ENCODE measurements around the gene ICA1. TPM values are rescaled to one million over a fixed set of nuclear protein-coding genes. Genes with fewer than 3 reads are reported as not detected.

ICA1 gene
- total RNA-seq, 1 experiment from 2014 or later: 3.2 TPM

GRCh38 chr7:8142477-8142876, 119.5 kb downstream of the ICA1 start:
- H3K36me3 ChIP-seq (ENCODE audit: low read depth, low read length): no peaks in the 10 kb centered on the region
- POLR2A ChIA-PET (ENCODE audit: unreplicated experiment): no interaction called here
- no peak overlapping the region for H3K4me3 ChIP-seq (ENCODE audit: low read length)
- no peaks in the 10 kb centered on the region for H3K27me3 ChIP-seq (ENCODE audit: low read length)
- H2AFZ ChIP-seq (ENCODE audit: low read length): no peak overlapping the region
- H3K4me2 ChIP-seq (ENCODE audit: low read length): no peak overlapping the region
- no peaks in the 10 kb centered on the region for H3K9me2 ChIP-seq (replicated peaks; ENCODE audit: low read length)
- ATAC-seq: no peak
- no peak for DNase-seq
- H3K4me1 ChIP-seq (ENCODE audit: insufficient read depth, low read length): no peaks in the 10 kb centered on the region
- H4K20me1 ChIP-seq (ENCODE audit: low read length): no peaks in the 10 kb centered on the region
- no peak overlapping the region for H3K27ac ChIP-seq (ENCODE audit: low read length)
- no TSS peak for BruUV-seq (replicated peaks)
- TF ChIP-seq EZH2phosphoT487 (IDR thresholded peaks at IDR 0.05; ENCODE audit: borderline replicate concordance, low read length): no peak
- no peak for TF ChIP-seq CTCF (conservative IDR thresholded peaks at IDR 0.05; ENCODE audit: low read depth, low read length)
- TF ChIP-seq EZH2 (IDR thresholded peaks at IDR 0.05; ENCODE audit: low read length, unreplicated experiment): no peak
- H3K79me2 ChIP-seq (ENCODE audit: low read length): no peaks in the 10 kb centered on the region
- CTCF ChIA-PET: no interaction called here
- H3F3A ChIP-seq (ENCODE audit: low read length, unreplicated experiment): no peaks in the 10 kb centered on the region
- intact Hi-C loops (cut with micrococcal nuclease): no loop called here
- no peak overlapping the region for H3K9ac ChIP-seq (ENCODE audit: low read length)
- no peaks in the 10 kb centered on the region for H3K9me3 ChIP-seq (ENCODE audit: low read length)

GRCh38 chr7:8141070-8141469, 120.9 kb downstream of the ICA1 start:
- H3F3A ChIP-seq (ENCODE audit: low read length, unreplicated experiment): no peaks in the 10 kb centered on the region
- H3K4me1 ChIP-seq (ENCODE audit: insufficient read depth, low read length): no peaks in the 10 kb centered on the region
- H4K20me1 ChIP-seq (ENCODE audit: low read length): no peaks in the 10 kb centered on the region
- H3K9me3 ChIP-seq (ENCODE audit: low read length): no peaks in the 10 kb centered on the region
- H3K4me2 ChIP-seq (ENCODE audit: low read length): no peak overlapping the region
- intact Hi-C loops (cut with micrococcal nuclease): no loop called here
- ATAC-seq: no peak
- no peaks in the 10 kb centered on the region for H3K36me3 ChIP-seq (ENCODE audit: low read depth, low read length)
- no peak overlapping the region for H3K9ac ChIP-seq (ENCODE audit: low read length)
- H3K4me3 ChIP-seq (ENCODE audit: low read length): no peak overlapping the region
- H3K27me3 ChIP-seq (ENCODE audit: low read length): no peaks in the 10 kb centered on the region
- no peak overlapping the region for H3K27ac ChIP-seq (ENCODE audit: low read length)
- POLR2A ChIA-PET (ENCODE audit: unreplicated experiment): no interaction called here
- BruUV-seq (replicated peaks): no TSS peak
- no peaks in the 10 kb centered on the region for H3K9me2 ChIP-seq (replicated peaks; ENCODE audit: low read length)
- no peak overlapping the region for H2AFZ ChIP-seq (ENCODE audit: low read length)
- CTCF ChIA-PET: no interaction called here
- TF ChIP-seq EZH2phosphoT487 (IDR thresholded peaks at IDR 0.05; ENCODE audit: borderline replicate concordance, low read length) (no peak), CTCF (conservative IDR thresholded peaks at IDR 0.05; ENCODE audit: low read depth, low read length) (no peak), EZH2 (IDR thresholded peaks at IDR 0.05; ENCODE audit: low read length, unreplicated experiment) (no peak)
- no peaks in the 10 kb centered on the region for H3K79me2 ChIP-seq (ENCODE audit: low read length)
- no peak for DNase-seq

GRCh38 chr7:8136051-8136730, 125.8 kb downstream of the ICA1 start:
- BruUV-seq (replicated peaks): no TSS peak
- intact Hi-C loops (cut with micrococcal nuclease): no loop called here
- no peak overlapping the region for H3K4me3 ChIP-seq (ENCODE audit: low read length)

More at GRCh38 chr7:8136051-8136730, 125.8 kb downstream of the ICA1 start:
- TF ChIP-seq EZH2phosphoT487 (IDR thresholded peaks at IDR 0.05; ENCODE audit: borderline replicate concordance, low read length) (no peak), CTCF (conservative IDR thresholded peaks at IDR 0.05; ENCODE audit: low read depth, low read length) (no peak)
- no peak overlapping the region for H2AFZ ChIP-seq (ENCODE audit: low read length)
- H3K36me3 ChIP-seq (ENCODE audit: low read depth, low read length): no peaks in the 10 kb centered on the region
- no peaks in the 10 kb centered on the region for H3K9me3 ChIP-seq (ENCODE audit: low read length)
- ATAC-seq (no peak), DNase-seq (no peak)
- no peaks in the 10 kb centered on the region for H3F3A ChIP-seq (ENCODE audit: low read length, unreplicated experiment)
- H3K4me1 ChIP-seq (ENCODE audit: insufficient read depth, low read length): no peaks in the 10 kb centered on the region
- no peaks in the 10 kb centered on the region for H4K20me1 ChIP-seq (ENCODE audit: low read length)
- no peak overlapping the region for H3K4me2 ChIP-seq (ENCODE audit: low read length)
- ChIA-PET POLR2A (ENCODE audit: unreplicated experiment) (no interaction called here), CTCF (no interaction called here)
- no peak overlapping the region for H3K27ac ChIP-seq (ENCODE audit: low read length)
- no peaks in the 10 kb centered on the region for H3K79me2 ChIP-seq (ENCODE audit: low read length)
- H3K9ac ChIP-seq (ENCODE audit: low read length): no peak overlapping the region
- no peaks in the 10 kb centered on the region for H3K27me3 ChIP-seq (ENCODE audit: low read length)
- no peaks in the 10 kb centered on the region for H3K9me2 ChIP-seq (replicated peaks; ENCODE audit: low read length)

Data from PC-3 (cell line).